Smooth muscle cell (in vitro differentiated cells): ENCODE measurements around the gene WDR62. TPM values are rescaled to one million over a fixed set of nuclear protein-coding genes. Genes with fewer than 3 reads are reported as not detected.
"Not testable (repeated sequence)": the region's sequence is repeated elsewhere in the genome, so short reads cannot be mapped to it uniquely, and the experiment has no call there.

ENCODE experiments used
- DNase-seq: peaks from one replicate; lab custom pipeline; 2025; ENCODE audit not compliant: unreplicated experiment; lab: John Stamatoyannopoulos, UW
- H2AFZ ChIP-seq: fragments of 200-600 bp; sonication (generic); 2 replicates; pipeline ENCODE4 v1.6.0; 2016; ENCODE audit warnings: antibody characterized with exemption, low read depth, mild to moderate bottlenecking
- H3F3A ChIP-seq: fragments of 200-600 bp; sonication (generic); 2 replicates; pipeline ENCODE4 v1.6.0; 2017; ENCODE audit warnings: antibody characterized with exemption, low read depth
- H3K27ac ChIP-seq: fragments of 200-600 bp; sonication (generic); 2 replicates; pipeline ENCODE4 v1.5.1; 2016; ENCODE audit warnings: low read depth, mild to moderate bottlenecking
- H3K27me3 ChIP-seq: fragments of 200-600 bp; sonication (generic); 2 replicates; pipeline ENCODE4 v1.6.1; 2016; ENCODE audit warnings: low read depth, mild to moderate bottlenecking
- H3K36me3 ChIP-seq: fragments of 200-600 bp; sonication (generic); 2 replicates; pipeline ENCODE4 v1.5.1; 2016; ENCODE audit warnings: low read depth
- H3K4me1 ChIP-seq: fragments of 200-600 bp; sonication (generic); 2 replicates; pipeline ENCODE4 v1.5.1; 2016; ENCODE audit warnings: low read depth
- H3K4me2 ChIP-seq: fragments of 200-600 bp; sonication (generic); 2 replicates; pipeline ENCODE4 v1.6.0; 2016; ENCODE audit warnings: mild to moderate bottlenecking
- H3K4me3 ChIP-seq: fragments of 200-600 bp; sonication (generic); 2 replicates; pipeline ENCODE4 v1.5.1; 2016; ENCODE audit warnings: mild to moderate bottlenecking
- H3K79me2 ChIP-seq: fragments of 200-600 bp; sonication (generic); 2 replicates; pipeline ENCODE4 v1.6.0; 2016; ENCODE audit warnings: low read depth, mild to moderate bottlenecking
- H3K9ac ChIP-seq: fragments of 200-600 bp; sonication (generic); 2 replicates; pipeline ENCODE4 v1.6.0; 2016; ENCODE audit warnings: low read depth
- H3K9me3 ChIP-seq: fragments of 200-600 bp; sonication (generic); replicated peaks from 2 replicates; pipeline ENCODE4 v1.5.1; 2016; ENCODE audit warnings: low read depth
- H4K20me1 ChIP-seq: fragments of 200-600 bp; sonication (generic); 2 replicates; pipeline ENCODE4 v1.6.0; 2016; ENCODE audit warnings: low read depth
- CTCF ChIP-seq: fragments of 200-600 bp; sonication (generic); IDR thresholded peaks from 2 replicates; pipeline ENCODE4 v1.5.1; 2017; ENCODE audit warnings: borderline replicate concordance, mild to moderate bottlenecking, antibody characterized with exemption; ENCODE audit not compliant: insufficient read depth, poor library complexity, severe bottlenecking
- WGBS: methylation state at CpG from one replicate; pipeline ENCODE4 v1.1.7; 2016; ENCODE audit warnings: low lambda C conversion rate; 5-methylcytosine and 5-hydroxymethylcytosine counted together
- polyA plus RNA-seq: library from polyadenylated mRNA; unstranded; fragments of >200 nt; fragmentation: Nextera tagmentation; extraction: Ambion mirVana; gene quantifications from 2 replicates; pipeline ENCODE4 v1.2.1, GENCODE V29; 2016
- total RNA-seq: library from RNA; depleted of rRNA; stranded (reverse); fragments of >200 nt; gene quantifications from 2 replicates; pipeline ENCODE4 v1.2.3, GENCODE V29; 2014

The WDR62 gene
- total and polyA plus RNA-seq, 2 experiments from 2014 or later, result 1.5 to 4.6 TPM

- no peak within 1 kb of the TSS for H3K27ac ChIP-seq
- TF ChIP-seq CTCF, result no peak
- peak within 1 kb of the TSS; percentile 71 for H3K9ac ChIP-seq
- H4K20me1 ChIP-seq, result no peaks in the 10 kb centered on the region
- 5% methylated on average over 26 of the region's 51 CpGs for WGBS
- H3K79me2 ChIP-seq, result peaks cover 5% of the 10 kb centered on the region
- H3K9me3 ChIP-seq, result no peaks in the 10 kb centered on the region
- no peaks in the 10 kb centered on the region for H3K27me3 ChIP-seq
- H3K36me3 ChIP-seq, result no peaks in the 10 kb centered on the region
- peak; percentile 26 for DNase-seq
- peaks cover 4% of the 10 kb centered on the region for H3F3A ChIP-seq
- H2AFZ ChIP-seq, result peak within 1 kb of the TSS; percentile 98
- peak within 1 kb of the TSS; percentile 97 for H3K4me3 ChIP-seq
- H3K4me2 ChIP-seq, result peak within 1 kb of the TSS; percentile 98
- H3K4me1 ChIP-seq, result peaks cover 13% of the 10 kb centered on the region
Observed at GRCh38 chr19:36032251-36033104, 22.2 kb upstream of the WDR62 start, which contains the start of gene CLIP3. Gene CLIP3, minus strand, starts transcription at chr19:36032873. Its CDS starts 516 bp downstream, at chr19:36032357.

GRCh38 chr19:36040495-36040894, 14.2 kb upstream of the WDR62 start:
- 85% methylated on average over 6 of the region's 6 CpGs for WGBS
- Histone ChIP-seq H3K27ac (no peak overlapping the region), H4K20me1 (no peaks in the 10 kb centered on the region)

GRCh38 chr19:36041092-36041491, 13.6 kb upstream of the WDR62 start:
- H3K4me2 ChIP-seq, H3K27ac ChIP-seq, H4K20me1 ChIP-seq, H2AFZ ChIP-seq, H3K36me3 ChIP-seq, DNase-seq, H3K4me3 ChIP-seq, H3K9ac ChIP-seq, H3K27me3 ChIP-seq, H3K4me1 ChIP-seq, H3K79me2 ChIP-seq, H3K9me3 ChIP-seq, H3F3A ChIP-seq: not testable (repeated sequence)
- WGBS, result 91% methylated on average over 6 of the region's 6 CpGs

More at GRCh38 chr19:36040495-36040894, 14.2 kb upstream of the WDR62 start:
- Histone ChIP-seq H3K36me3 (no peaks in the 10 kb centered on the region), H3K27me3 (no peaks in the 10 kb centered on the region), H3K9me3 (no peaks in the 10 kb centered on the region), H3K4me3 (no peak overlapping the region), H3K4me2 (no peak overlapping the region), H3K79me2 (no peaks in the 10 kb centered on the region), H2AFZ (no peak overlapping the region), H3F3A (no peaks in the 10 kb centered on the region), H3K4me1 (no peaks in the 10 kb centered on the region), H3K9ac (no peak overlapping the region)
- no peak for DNase-seq
- TF ChIP-seq CTCF, result no peak

- WGBS, result 22% methylated on average over 3 of the region's 3 CpGs
- DNase-seq, result no peak
- H3K4me2 ChIP-seq, result no peak overlapping the region
Observed at GRCh38 chr19:36041831-36042230, 12.9 kb upstream of the WDR62 start.

More at GRCh38 chr19:36041831-36042230, 12.9 kb upstream of the WDR62 start:
- Histone ChIP-seq H3K9ac (no peak overlapping the region), H3K27me3 (no peaks in the 10 kb centered on the region), H2AFZ (no peak overlapping the region), H3K27ac (no peak overlapping the region), H3K4me1 (no peaks in the 10 kb centered on the region), H4K20me1 (no peaks in the 10 kb centered on the region), H3K4me3 (no peak overlapping the region), H3F3A (no peaks in the 10 kb centered on the region), H3K36me3 (no peaks in the 10 kb centered on the region), H3K79me2 (no peaks in the 10 kb centered on the region), H3K9me3 (no peaks in the 10 kb centered on the region)
- no peak for TF ChIP-seq CTCF
